Spleen (tissue), 11 donors: ENCODE data around the gene LRP1. TPM values are rescaled to one million over a fixed set of nuclear protein-coding genes. Genes with fewer than 3 reads are reported as not detected.

Experiments used
- DNase-seq: peaks from one replicate; pipeline ENCODE4 v3.0.0-alpha.2; 2020
- H3K27ac ChIP-seq, 8 donors: fragments of 200-600 bp; sonication (generic) in 7 of 8; 1 replicate in 4 of 8; 2 replicates in 4 of 8; pipeline versions ENCODE4 v1.5.0 to v1.8.0; 2016 to 2021; ENCODE audit warnings: inconsistent platforms in 4 of 8, mild to moderate bottlenecking in 4 of 8, moderate library complexity in 1 of 8
- H3K27me3 ChIP-seq, 7 donors: fragments of 200-600 bp; sonication (generic) in 6 of 7; replicated peaks in 1 of 7; 1 replicate in 4 of 7; 2 replicates in 3 of 7; pipeline versions ENCODE4 v1.5.0 to v1.8.0; 2016 to 2021; ENCODE audit warnings: inconsistent platforms in 3 of 7, mild to moderate bottlenecking in 1 of 7
- H3K36me3 ChIP-seq, 6 donors: fragments of 200-600 bp; sonication (generic) in 5 of 6; 1 replicate in 4 of 6; 2 replicates in 2 of 6; pipeline versions ENCODE4 v1.5.0 to v1.8.0; 2016 to 2021; ENCODE audit warnings: inconsistent platforms in 2 of 6
- H3K4me1 ChIP-seq, 6 donors: fragments of 200-600 bp; sonication (generic) in 5 of 6; 1 replicate in 3 of 6; 2 replicates in 3 of 6; pipeline versions ENCODE4 v1.5.0 to v1.8.0; 2016 to 2021; ENCODE audit warnings: inconsistent platforms in 3 of 6
- H3K4me3 ChIP-seq, 8 donors: fragments of 200-600 bp; sonication (generic) in 7 of 8; 1 replicate in 4 of 8; 2 replicates in 4 of 8; pipeline versions ENCODE4 v1.5.0 to v1.8.0; 2016 to 2021; ENCODE audit warnings: inconsistent platforms in 4 of 8, mild to moderate bottlenecking in 4 of 8, moderate library complexity in 2 of 8
- H3K9me3 ChIP-seq, 8 donors: fragments of 200-600 bp; sonication (generic) in 7 of 8; 1 replicate in 4 of 8; 2 replicates in 4 of 8; pipeline versions ENCODE4 v1.5.0 to v1.8.0; 2016 to 2021; ENCODE audit warnings: inconsistent platforms in 4 of 8
- CTCF ChIP-seq, 11 experiments: fragments of 200-600 bp in 7 of 11; fragments of 450-650 bp in 4 of 11; sonication (generic) in 4 of 11; IDR thresholded peaks in 8 of 11; conservative IDR thresholded peaks in 3 of 11; 1 replicate in 7 of 11; 2 replicates in 4 of 11; pipeline versions ENCODE4 v1.4.0 to v1.8.0; 2016 to 2021; ENCODE audit warnings: antibody characterized with exemption in 11 of 11, inconsistent platforms in 4 of 11, mild to moderate bottlenecking in 1 of 11
- POLR2A ChIP-seq, 3 donors: fragments of 450-650 bp; IDR thresholded peaks; one replicate each; pipeline ENCODE4 v1.5.1; 2017; ENCODE audit warnings: antibody characterized with exemption in 3 of 3, mild to moderate bottlenecking in 1 of 3
- POLR2AphosphoS5 ChIP-seq, 3 donors: sonication (generic); formaldehyde crosslinking; IDR thresholded peaks; one replicate each; pipeline ENCODE4 v1.5.1; 2017; ENCODE audit warnings: antibody characterized with exemption in 3 of 3
- WGBS, 5 donors: extraction: QIAGEN DNeasy Blood & Tissue Kit in 3 of 5; methylation state at CpG; one replicate each; pipeline versions ENCODE4 v1.1.5 to v1.1.7; 2013 to 2018; 5-methylcytosine and 5-hydroxymethylcytosine counted together
- intact Hi-C: fragments of 100-400 bp; cut with DNase I; formaldehyde crosslinking; loops from one replicate; pipeline ENCODE4 v1.15.0; 2023; ENCODE audit warnings: low total_unique reads
- polyA plus RNA-seq, 3 donors: library from polyadenylated mRNA; stranded (reverse); fragments of 200-250 nt; gene quantifications; one replicate each; pipeline ENCODE4 v1.2.1, GENCODE V29; 2013
- total RNA-seq, 7 donors: library from RNA; depleted of rRNA in 3 of 7; stranded (reverse); fragments of >200 nt in 3 of 7; fragmentation: NEBNext Ultra II Directional in 4 of 7; extraction: Animal tissue kit (Norgen Biotek cat#: 25700) in 4 of 7; gene quantifications; one replicate each; pipeline versions ENCODE4 v1.1.0 to v1.2.1, GENCODE V29; 2016 to 2021
- donor health status: healthy with polysubstance abuse.
- donor health status: DM: no; HTN: no; CAD: no; lungs with moderate emphysema.
- donor health status: DM: no; HTN: no; CAD: no.
- donor health status: Bipolar disorder and iron deficiency.
- donor health status: healthy.
- donor health status: DM: no; HTN: no; CAD: no.
- donor health status: DM: yes; HTN: yes; CAD: no.

The LRP1 gene
- total and polyA plus RNA-seq, 10 donors: 8.9 to 216 (median 159) TPM

- intact Hi-C loops: no loop called here
- H3K36me3 ChIP-seq: peaks cover 0 to 100% (median 24%) of the 10 kb centered on the region in 6 donors
Measured at GRCh38 chr12:57205186-57205585, 76.9 kb downstream of the LRP1 start.

DNA sequence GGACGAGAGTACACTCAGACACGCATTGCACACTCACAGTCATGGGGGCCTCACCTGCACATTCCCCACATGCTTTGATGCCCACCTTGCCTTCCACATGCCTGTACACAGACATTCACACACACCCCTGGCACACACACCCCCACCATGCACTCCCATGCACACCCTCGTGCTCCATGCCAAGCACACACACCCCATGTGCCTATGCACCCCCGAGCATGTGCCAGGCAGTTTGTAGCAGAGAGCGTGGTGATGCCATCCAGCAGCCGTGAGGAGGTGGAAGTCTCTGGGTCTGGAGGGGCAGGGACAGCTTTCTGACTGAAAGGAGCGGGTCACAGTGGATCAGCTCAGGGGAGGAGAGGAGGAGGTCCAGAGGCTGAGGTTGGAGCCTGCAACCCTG is 77.6 kb downstream of the LRP1 start:
- TF ChIP-seq POLR2AphosphoS5 (IDR thresholded peaks at IDR 0.05): no peak
- no peak for TF ChIP-seq POLR2A (IDR thresholded peaks at IDR 0.05)
- no peak for TF ChIP-seq CTCF (IDR thresholded peaks at IDR 0.05 in 8 of 11, conservative IDR thresholded peaks at IDR 0.05 in 3 of 11)
- H3K4me3 ChIP-seq: no peak overlapping the region
- peaks cover 0 to 100% (median 23%) of the 10 kb centered on the region in 6 donors for H3K36me3 ChIP-seq
- 78 to 86% (median 83%) methylated on average over 7 of the region's 7 CpGs for WGBS, 5 donors
- H3K9me3 ChIP-seq: no peaks in the 10 kb centered on the region
- intact Hi-C loops: no loop called here
- H3K4me1 ChIP-seq: no peaks in the 10 kb centered on the region
- no peak overlapping the region for H3K27ac ChIP-seq
- DNase-seq: no peak
- H3K27me3 ChIP-seq: no peaks in the 10 kb centered on the region

More at GRCh38 chr12:57205186-57205585, 76.9 kb downstream of the LRP1 start:
- Histone ChIP-seq H3K27ac (no peak overlapping the region), H3K9me3 (no peaks in the 10 kb centered on the region), H3K4me1 (no peaks in the 10 kb centered on the region), H3K4me3 (no peak overlapping the region), H3K27me3 (no peaks in the 10 kb centered on the region)
- DNase-seq: no peak
- TF ChIP-seq POLR2AphosphoS5 (IDR thresholded peaks at IDR 0.05) (no peak), CTCF (IDR thresholded peaks at IDR 0.05 in 8 of 11, conservative IDR thresholded peaks at IDR 0.05 in 3 of 11) (no peak), POLR2A (IDR thresholded peaks at IDR 0.05) (no peak)
- WGBS, 5 donors: 91 to 97% (median 95%) methylated on average over 6 to 26 of the region's 26 CpGs

GRCh38 chr12:57207731-57208630 is 79.7 kb downstream of the LRP1 start:
- Histone ChIP-seq H3K9me3 (no peaks in the 10 kb centered on the region), H3K36me3 (peaks cover 0 to 100% (median 14%) of the 10 kb centered on the region in 6 donors), H3K27me3 (peaks cover 0 to 10% (median 0%) of the 10 kb centered on the region in 7 donors), H3K4me1 (peaks cover 0 to 5% (median under 1%) of the 10 kb centered on the region in 6 donors), H3K4me3 (no peak overlapping the region), H3K27ac (no peak overlapping the region)
- WGBS, 5 donors: 85 to 92% (median 88%) methylated on average over 24 to 29 of the region's 29 CpGs
- DNase-seq: no peak
- TF ChIP-seq POLR2AphosphoS5 (IDR thresholded peaks at IDR 0.05): peak in 1 of 3 donors; percentile 51
- TF ChIP-seq POLR2A (IDR thresholded peaks at IDR 0.05): no peak
- no peak for TF ChIP-seq CTCF (IDR thresholded peaks at IDR 0.05 in 8 of 11, conservative IDR thresholded peaks at IDR 0.05 in 3 of 11)
- intact Hi-C loops: no loop called here

GRCh38 chr12:57208631-57209282 is 80.5 kb downstream of the LRP1 start:
- Histone ChIP-seq H3K4me3 (no peak overlapping the region), H3K36me3 (peaks cover 0 to 93% (median 12%) of the 10 kb centered on the region in 6 donors), H3K27me3 (peaks cover 0 to 18% (median 5%) of the 10 kb centered on the region in 7 donors), H3K4me1 (peaks cover 2 to 13% (median 8%) of the 10 kb centered on the region in 6 donors), H3K9me3 (no peaks in the 10 kb centered on the region), H3K27ac (no peak overlapping the region)
- TF ChIP-seq CTCF (IDR thresholded peaks at IDR 0.05 in 8 of 11, conservative IDR thresholded peaks at IDR 0.05 in 3 of 11): no peak
- TF ChIP-seq POLR2A (IDR thresholded peaks at IDR 0.05): no peak
- no peak for TF ChIP-seq POLR2AphosphoS5 (IDR thresholded peaks at IDR 0.05)
- 70 to 90% (median 84%) methylated on average over 22 of the region's 22 CpGs for WGBS, 5 donors
- no peak for DNase-seq
- intact Hi-C loops: no loop called here
